Measurements from ENCODE around the gene TOPORS. TPM values are rescaled to one million over a fixed set of nuclear protein-coding genes. Genes with fewer than 3 reads are reported as not detected.

The TOPORS gene
- total and polyA plus RNA-seq, 2 experiments from 2014 or later, result 31.8 to 35.9 TPM

GRCh38 chr9:32558408-32558934, 6.1 kb upstream of the TOPORS start:
- TF ChIP-seq CTCF (conservative IDR thresholded peaks at IDR 0.05; ENCODE audit: low read depth in 2 of 2) (no peak), JUNB (IDR thresholded peaks at IDR 0.05; ENCODE audit: unreplicated experiment) (no peak), EZH2phosphoT487 (IDR thresholded peaks at IDR 0.05; ENCODE audit: unreplicated experiment) (no peak), CREB1 (CRISPR knock-in tag; IDR thresholded peaks at IDR 0.05; ENCODE audit: low read depth) (no peak), NANOG (IDR thresholded peaks at IDR 0.05; ENCODE audit: borderline replicate concordance) (no peak), STAT1 (IDR thresholded peaks at IDR 0.05; ENCODE audit: unreplicated experiment) (no peak)
- no peaks in the 10 kb centered on the region for H3K36me3 ChIP-seq (ENCODE audit: insufficient read depth)
- H3K9me2 ChIP-seq (ENCODE audit: insufficient read depth), result no peaks in the 10 kb centered on the region
- no peak overlapping the region for H3K27ac ChIP-seq (ENCODE audit: low read depth)
- H3K4me3 ChIP-seq, result no peak overlapping the region
- H3F3A ChIP-seq (replicated peaks; ENCODE audit: low read depth), result no peaks in the 10 kb centered on the region
- no peaks in the 10 kb centered on the region for H3K4me1 ChIP-seq (ENCODE audit: insufficient read depth)
- no peak overlapping the region for H2AFZ ChIP-seq
- DNase-seq (ENCODE audit: low spot score) (no peak), ATAC-seq (no peak)
- Mint-ChIP-seq H3K36me3 (ENCODE audit: low read depth) (no peaks in the 10 kb centered on the region), H3K27ac (no peak overlapping the region), H3K27me3 (ENCODE audit: insufficient read depth, low read depth, poor library complexity) (peaks cover under 1% of the 10 kb centered on the region), H3K9me3 (no peaks in the 10 kb centered on the region), H3K4me1 (no peaks in the 10 kb centered on the region), H3K4me3 (no peak overlapping the region)
- H4K20me1 ChIP-seq (replicated peaks; ENCODE audit: insufficient read depth), result no peaks in the 10 kb centered on the region; the same call in 1 of the 2 replicates
- H3K27me3 ChIP-seq (ENCODE audit: insufficient read depth), result no peaks in the 10 kb centered on the region
- H3K4me2 ChIP-seq, result no peak overlapping the region
- H3K79me2 ChIP-seq (replicated peaks; ENCODE audit: insufficient read depth), result peaks cover 31% of the 10 kb centered on the region

- no peak for ATAC-seq
- Histone ChIP-seq H4K20me1 (replicated peaks; ENCODE audit: insufficient read depth) (peaks cover 6% of the 10 kb centered on the region; the same call in 1 of the 2 replicates), H3K4me3 (no peak overlapping the region), H3K27ac (ENCODE audit: low read depth) (no peak overlapping the region), H3K27me3 (ENCODE audit: insufficient read depth) (no peaks in the 10 kb centered on the region), H3K36me3 (ENCODE audit: insufficient read depth) (no peaks in the 10 kb centered on the region), H2AFZ (no peak overlapping the region), H3K9me2 (ENCODE audit: insufficient read depth) (no peaks in the 10 kb centered on the region), H3K4me1 (ENCODE audit: insufficient read depth) (peaks cover 5% of the 10 kb centered on the region; the same call in 1 of the 2 replicates), H3K4me2 (no peak overlapping the region), H3F3A (replicated peaks; ENCODE audit: low read depth) (peaks cover 5% of the 10 kb centered on the region), H3K79me2 (replicated peaks; ENCODE audit: insufficient read depth) (peaks cover 37% of the 10 kb centered on the region)
- TF ChIP-seq CTCF (conservative IDR thresholded peaks at IDR 0.05; ENCODE audit: low read depth in 2 of 2), result no peak
- no peak for TF ChIP-seq ZNF462 (CRISPR knock-in tag; IDR thresholded peaks at IDR 0.05)
- TF ChIP-seq STAT1 (IDR thresholded peaks at IDR 0.05; ENCODE audit: unreplicated experiment), result no peak
- no peak for TF ChIP-seq CREB1 (CRISPR knock-in tag; IDR thresholded peaks at IDR 0.05; ENCODE audit: low read depth)
- H3K9me3 Mint-ChIP-seq, result no peaks in the 10 kb centered on the region; the same call in 2 of the 3 replicates
- H3K36me3 Mint-ChIP-seq (ENCODE audit: low read depth), result peaks cover 6% of the 10 kb centered on the region; the same call in 2 of the 3 replicates
- peaks cover 20% of the 10 kb centered on the region for H3K27me3 Mint-ChIP-seq (ENCODE audit: insufficient read depth, low read depth, poor library complexity)
- no peak overlapping the region for H3K27ac Mint-ChIP-seq
- peaks cover 8% of the 10 kb centered on the region for H3K4me1 Mint-ChIP-seq
- no peak overlapping the region for H3K4me3 Mint-ChIP-seq
- DNase-seq (ENCODE audit: low spot score), result no peak
These were observed 2.2 kb upstream of the TOPORS start for GRCh38 chr9:32554591-32554990.

Measured in GM23338 (cell line).